B cell (primary cell): ENCODE data around the gene ATG13.

ENCODE experiments used
- EZH2 ChIP-seq: IDR thresholded peaks from 2 replicates; pipeline ENCODE4 v1.6.1; 2012; ENCODE audit warnings: borderline replicate concordance, low read depth, mild to moderate bottlenecking, moderate library complexity, low read length; ENCODE audit not compliant: insufficient read depth, poor library complexity, severe bottlenecking
- TF ChIP-seq, protein P1 (sequence below): fragments of 200-600 bp; IDR thresholded peaks from one replicate; pipeline ENCODE4 v1.8.0; 2022; ENCODE audit warnings: antibody characterized with exemption, mild to moderate bottlenecking

DNA sequence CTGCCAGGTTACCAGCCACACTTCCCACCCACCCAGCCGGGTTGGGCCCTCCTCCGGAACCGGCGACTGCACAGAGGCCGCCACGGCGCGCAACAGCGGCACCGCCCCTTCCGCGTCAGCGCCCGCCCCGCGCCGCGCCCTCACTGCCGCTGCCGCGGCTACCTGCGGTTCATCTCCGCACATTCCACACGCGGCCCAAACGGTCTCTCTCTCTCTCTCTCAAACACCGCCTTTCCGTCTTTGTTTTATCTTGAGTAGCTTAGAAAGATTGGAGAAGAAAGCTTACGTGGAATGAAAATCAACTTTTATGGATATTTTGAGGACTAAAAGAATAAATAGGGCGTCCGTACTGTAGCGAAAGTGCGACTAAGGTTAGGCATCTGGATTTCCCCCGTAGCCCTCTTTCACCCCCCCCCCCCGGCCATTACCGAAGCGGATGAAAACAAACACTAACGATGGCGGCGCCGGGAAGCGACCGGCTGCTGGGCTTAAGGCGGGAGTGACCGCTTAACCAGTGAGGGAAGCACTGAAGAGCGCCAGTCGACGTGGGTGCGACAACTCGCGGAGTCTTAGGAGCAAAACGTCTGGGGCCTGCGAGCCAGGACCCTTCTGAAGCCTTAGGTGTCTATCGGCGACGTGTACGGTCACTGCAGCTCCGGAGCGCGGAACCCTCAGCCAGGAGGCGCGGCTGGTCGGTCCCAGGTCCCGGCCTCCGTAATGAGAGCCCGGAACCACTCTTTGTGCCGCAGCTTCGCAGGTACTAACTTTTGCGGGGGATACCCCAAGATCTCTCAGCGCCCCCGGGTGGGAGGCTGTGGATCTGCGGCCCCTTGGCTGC, at the start of gene ATG13, which contains the start of gene HARBI1:
- TF ChIP-seq, protein P1, sequence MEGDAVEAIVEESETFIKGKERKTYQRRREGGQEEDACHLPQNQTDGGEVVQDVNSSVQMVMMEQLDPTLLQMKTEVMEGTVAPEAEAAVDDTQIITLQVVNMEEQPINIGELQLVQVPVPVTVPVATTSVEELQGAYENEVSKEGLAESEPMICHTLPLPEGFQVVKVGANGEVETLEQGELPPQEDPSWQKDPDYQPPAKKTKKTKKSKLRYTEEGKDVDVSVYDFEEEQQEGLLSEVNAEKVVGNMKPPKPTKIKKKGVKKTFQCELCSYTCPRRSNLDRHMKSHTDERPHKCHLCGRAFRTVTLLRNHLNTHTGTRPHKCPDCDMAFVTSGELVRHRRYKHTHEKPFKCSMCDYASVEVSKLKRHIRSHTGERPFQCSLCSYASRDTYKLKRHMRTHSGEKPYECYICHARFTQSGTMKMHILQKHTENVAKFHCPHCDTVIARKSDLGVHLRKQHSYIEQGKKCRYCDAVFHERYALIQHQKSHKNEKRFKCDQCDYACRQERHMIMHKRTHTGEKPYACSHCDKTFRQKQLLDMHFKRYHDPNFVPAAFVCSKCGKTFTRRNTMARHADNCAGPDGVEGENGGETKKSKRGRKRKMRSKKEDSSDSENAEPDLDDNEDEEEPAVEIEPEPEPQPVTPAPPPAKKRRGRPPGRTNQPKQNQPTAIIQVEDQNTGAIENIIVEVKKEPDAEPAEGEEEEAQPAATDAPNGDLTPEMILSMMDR: peak; percentile 92
- TF ChIP-seq EZH2: no peak
